Subcutaneous abdominal adipose tissue (tissue), 5 donors: ENCODE measurements around the gene KLF15.

ENCODE experiments used
- H3K27ac ChIP-seq: one replicate; pipeline ENCODE4 v1.7.0; 2013; ENCODE audit warnings: low read depth, mild to moderate bottlenecking, inconsistent platforms, low read length, moderate library complexity
- H3K27me3 ChIP-seq, 5 donors: one replicate each; pipeline ENCODE4 v1.7.0; 2013; ENCODE audit warnings: low read length in 5 of 5, inconsistent platforms in 1 of 5; ENCODE audit not compliant: control insufficient read depth in 5 of 5, insufficient read depth in 4 of 5
- H3K36me3 ChIP-seq, 5 donors: one replicate each; pipeline ENCODE4 v1.7.0; 2013; ENCODE audit warnings: low read length in 5 of 5; ENCODE audit not compliant: control insufficient read depth in 5 of 5, insufficient read depth in 5 of 5
- H3K4me1 ChIP-seq, 5 donors: one replicate each; pipeline ENCODE4 v1.7.0; 2013; ENCODE audit warnings: low read length in 5 of 5, mild to moderate bottlenecking in 3 of 5, moderate library complexity in 1 of 5; ENCODE audit not compliant: control insufficient read depth in 5 of 5, insufficient read depth in 5 of 5
- H3K4me3 ChIP-seq, 5 donors: one replicate each; pipeline ENCODE4 v1.7.0; 2013; ENCODE audit warnings: low read length in 5 of 5, low read depth in 1 of 5
- H3K9ac ChIP-seq, 5 donors: one replicate each; pipeline ENCODE4 v1.7.0; 2013; ENCODE audit warnings: low read length in 5 of 5, mild to moderate bottlenecking in 4 of 5, moderate library complexity in 3 of 5
- H3K9me3 ChIP-seq, 5 donors: one replicate each; pipeline ENCODE4 v1.7.0; 2013; ENCODE audit warnings: low read length in 5 of 5; ENCODE audit not compliant: control insufficient read depth in 5 of 5
- donor health status: healthy.
- donor health status: healthy.
- donor health status: healthy.
- donor health status: healthy.
- donor health status: healthy.

KLF15 gene

GRCh38 chr3:126329927-126330725 lies 27.1 kb downstream of the KLF15 start:
- no peaks in the 10 kb centered on the region for H3K27me3 ChIP-seq
- H3K9ac ChIP-seq, result no peak overlapping the region
- H3K9me3 ChIP-seq, result peaks cover 4 to 18% (median 15%) of the 10 kb centered on the region in 5 donors
- H3K4me1 ChIP-seq, result no peaks in the 10 kb centered on the region
- no peak overlapping the region for H3K27ac ChIP-seq
- no peaks in the 10 kb centered on the region for H3K36me3 ChIP-seq
- H3K4me3 ChIP-seq, result peak overlapping the region in 2 of 5 donors; percentile 4 to 31

- H3K36me3 ChIP-seq, result no peaks in the 10 kb centered on the region
- H3K9me3 ChIP-seq, result peaks cover 4 to 18% (median 15%) of the 10 kb centered on the region in 5 donors
- H3K27ac ChIP-seq, result no peak overlapping the region
- H3K4me3 ChIP-seq, result no peak overlapping the region
- H3K9ac ChIP-seq, result no peak overlapping the region
- H3K4me1 ChIP-seq, result no peaks in the 10 kb centered on the region
- H3K27me3 ChIP-seq, result no peaks in the 10 kb centered on the region
These were observed 30.6 kb downstream of the KLF15 start for GRCh38 chr3:126326629-126327028.

- H3K27me3 ChIP-seq, result no peaks in the 10 kb centered on the region
- no peak overlapping the region for H3K27ac ChIP-seq
- H3K9me3 ChIP-seq, result peaks cover 0 to 4% (median 0%) of the 10 kb centered on the region in 5 donors
- no peak overlapping the region for H3K9ac ChIP-seq
- H3K4me3 ChIP-seq, result no peak overlapping the region
- H3K4me1 ChIP-seq, result no peaks in the 10 kb centered on the region
- H3K36me3 ChIP-seq, result no peaks in the 10 kb centered on the region
These were observed 34.8 kb downstream of the KLF15 start for GRCh38 chr3:126322181-126322967.

DNA sequence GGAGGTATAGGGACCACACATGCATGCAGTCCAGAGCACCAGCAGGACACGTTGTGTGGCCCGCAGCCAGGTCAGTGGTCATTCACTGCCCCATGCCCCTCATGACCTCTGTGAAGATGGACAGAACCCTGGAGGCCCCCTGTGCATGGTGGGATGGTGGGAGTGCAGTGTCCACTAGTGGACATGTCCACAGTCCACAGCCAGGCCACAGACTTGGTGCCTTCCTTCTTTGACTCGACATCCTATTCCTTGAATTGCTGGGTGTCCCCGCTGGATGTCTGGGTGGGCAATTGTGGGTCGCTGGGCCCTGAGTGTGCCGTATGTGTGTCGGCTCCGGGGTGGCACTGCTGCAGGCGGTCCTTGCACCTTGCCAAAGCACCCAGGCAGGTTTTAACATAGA lies 35.7 kb downstream of the KLF15 start:
- H3K9ac ChIP-seq, result no peak overlapping the region
- H3K36me3 ChIP-seq, result no peaks in the 10 kb centered on the region
- H3K9me3 ChIP-seq, result peaks cover 0 to 5% (median 0%) of the 10 kb centered on the region in 5 donors
- H3K27ac ChIP-seq, result no peak overlapping the region
- H3K4me1 ChIP-seq, result no peaks in the 10 kb centered on the region
- no peaks in the 10 kb centered on the region for H3K27me3 ChIP-seq
- no peak overlapping the region for H3K4me3 ChIP-seq

- no peak overlapping the region for H3K9ac ChIP-seq
- no peak overlapping the region for H3K4me3 ChIP-seq
- no peaks in the 10 kb centered on the region for H3K27me3 ChIP-seq
- no peak overlapping the region for H3K27ac ChIP-seq
- H3K9me3 ChIP-seq, result peaks cover 0 to 2% (median 0%) of the 10 kb centered on the region in 5 donors
- H3K36me3 ChIP-seq, result no peaks in the 10 kb centered on the region
- H3K4me1 ChIP-seq, result no peaks in the 10 kb centered on the region
These were observed 36.5 kb downstream of the KLF15 start for GRCh38 chr3:126320517-126321293.

DNA sequence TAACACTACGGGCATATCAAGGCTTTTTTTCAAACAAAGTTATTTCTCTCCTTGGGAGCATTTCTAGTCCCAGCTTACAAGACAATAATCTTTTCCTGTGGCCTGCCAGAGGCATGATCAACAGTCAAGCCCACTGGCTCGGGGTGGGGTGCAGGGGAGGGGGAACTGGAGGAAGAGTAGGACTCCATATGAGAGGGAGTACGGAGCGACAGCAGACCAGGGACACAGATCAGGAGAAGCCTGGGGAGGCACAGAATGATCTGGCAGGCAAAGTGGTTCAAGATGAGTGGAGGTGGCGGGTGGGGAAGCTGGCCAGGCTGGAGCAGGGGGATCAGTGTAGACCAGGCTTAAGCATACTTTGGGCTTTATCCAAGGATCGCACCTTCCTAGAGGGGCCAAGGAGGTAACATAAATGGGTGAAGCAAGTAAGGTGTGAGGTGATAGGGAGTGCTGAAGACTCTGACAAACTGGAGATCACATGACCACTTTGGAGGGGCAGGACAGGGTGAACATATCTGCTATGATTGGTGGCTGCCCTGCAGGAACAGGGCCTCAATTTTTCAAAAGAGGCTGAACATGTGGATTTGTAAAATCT lies 37.4 kb downstream of the KLF15 start:
- H3K27me3 ChIP-seq, result no peaks in the 10 kb centered on the region
- H3K27ac ChIP-seq, result no peak overlapping the region
- H3K4me3 ChIP-seq, result no peak overlapping the region
- no peak overlapping the region for H3K9ac ChIP-seq
- H3K9me3 ChIP-seq, result peaks cover 0 to 2% (median 0%) of the 10 kb centered on the region in 5 donors
- no peaks in the 10 kb centered on the region for H3K36me3 ChIP-seq
- H3K4me1 ChIP-seq, result no peaks in the 10 kb centered on the region

DNA sequence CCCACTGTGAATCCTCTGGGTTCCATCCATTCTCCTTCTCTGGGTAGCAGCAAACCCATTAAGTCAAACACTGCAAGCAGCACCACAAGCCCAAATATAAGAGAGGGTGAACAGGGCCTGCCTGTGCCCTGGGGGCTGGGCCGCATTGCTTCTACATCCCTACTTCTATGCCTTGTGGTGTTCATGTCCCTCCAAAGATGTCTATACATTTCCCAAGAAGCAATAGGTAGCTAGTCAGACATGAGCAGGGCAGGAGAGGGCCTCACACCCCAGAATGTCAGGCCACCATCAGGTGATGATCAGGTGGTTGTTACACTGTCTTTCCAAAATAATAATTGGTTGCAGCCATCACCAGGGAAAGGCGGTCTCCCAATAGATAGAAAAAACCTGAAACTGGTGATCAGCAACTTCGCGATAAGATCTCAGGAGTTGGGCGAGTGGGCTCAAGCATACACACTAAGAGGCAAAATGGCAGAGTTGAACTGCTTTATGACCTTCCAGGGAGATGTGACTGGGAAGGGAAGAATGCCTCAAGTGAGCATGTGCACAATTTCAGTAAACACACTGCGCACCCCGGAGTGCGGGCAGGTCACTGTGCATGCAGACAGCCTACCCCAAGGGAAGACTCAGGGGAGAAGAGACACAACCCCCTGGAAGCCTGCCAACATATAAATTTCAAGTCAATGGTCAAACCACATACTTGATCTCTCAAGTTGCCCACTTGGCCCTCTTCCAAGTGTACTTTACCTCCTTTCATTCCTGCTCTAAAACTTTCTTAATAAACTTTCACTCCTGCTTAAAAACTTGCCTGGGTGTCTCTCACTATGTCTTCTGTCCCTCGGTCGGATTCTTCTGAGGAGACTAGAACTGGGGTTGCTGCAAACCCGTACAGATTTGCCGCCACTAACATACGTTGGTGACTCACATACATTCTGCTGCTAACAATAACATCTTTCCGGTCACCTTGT lies 39.9 kb downstream of the KLF15 start:
- Histone ChIP-seq H3K4me1 (no peaks in the 10 kb centered on the region), H3K27me3 (no peaks in the 10 kb centered on the region), H3K9me3 (peaks cover 0 to 2% (median 0%) of the 10 kb centered on the region in 5 donors), H3K27ac (no peak overlapping the region), H3K4me3 (no peak overlapping the region), H3K9ac (no peak overlapping the region), H3K36me3 (no peaks in the 10 kb centered on the region)

- Histone ChIP-seq H3K4me3 (no peak overlapping the region), H3K27ac (no peak overlapping the region), H3K36me3 (no peaks in the 10 kb centered on the region), H3K9ac (no peak overlapping the region), H3K4me1 (no peaks in the 10 kb centered on the region), H3K27me3 (no peaks in the 10 kb centered on the region), H3K9me3 (peaks cover 0 to 2% (median 0%) of the 10 kb centered on the region in 5 donors)
These were observed 40.7 kb downstream of the KLF15 start for GRCh38 chr3:126316501-126316939.

- H3K27me3 ChIP-seq, result no peaks in the 10 kb centered on the region
- no peak overlapping the region for H3K27ac ChIP-seq
- no peak overlapping the region for H3K4me3 ChIP-seq
- no peak overlapping the region for H3K9ac ChIP-seq
- no peaks in the 10 kb centered on the region for H3K4me1 ChIP-seq
- peaks cover 0 to 2% (median 0%) of the 10 kb centered on the region in 5 donors for H3K9me3 ChIP-seq
- H3K36me3 ChIP-seq, result no peaks in the 10 kb centered on the region
These were observed 41.2 kb downstream of the KLF15 start for GRCh38 chr3:126316031-126316461.
